ENCODE measurements around the gene CSRP1. TPM values are rescaled to one million over a fixed set of nuclear protein-coding genes. Genes with fewer than 3 reads are reported as not detected.
"Not testable (repeated sequence)": the region's sequence is repeated elsewhere in the genome, so short reads cannot be mapped to it uniquely, and the experiment has no call there.

CSRP1 gene
- polyA plus RNA-seq, 1 donor from 2014 or later, result 53.4 TPM

DNA sequence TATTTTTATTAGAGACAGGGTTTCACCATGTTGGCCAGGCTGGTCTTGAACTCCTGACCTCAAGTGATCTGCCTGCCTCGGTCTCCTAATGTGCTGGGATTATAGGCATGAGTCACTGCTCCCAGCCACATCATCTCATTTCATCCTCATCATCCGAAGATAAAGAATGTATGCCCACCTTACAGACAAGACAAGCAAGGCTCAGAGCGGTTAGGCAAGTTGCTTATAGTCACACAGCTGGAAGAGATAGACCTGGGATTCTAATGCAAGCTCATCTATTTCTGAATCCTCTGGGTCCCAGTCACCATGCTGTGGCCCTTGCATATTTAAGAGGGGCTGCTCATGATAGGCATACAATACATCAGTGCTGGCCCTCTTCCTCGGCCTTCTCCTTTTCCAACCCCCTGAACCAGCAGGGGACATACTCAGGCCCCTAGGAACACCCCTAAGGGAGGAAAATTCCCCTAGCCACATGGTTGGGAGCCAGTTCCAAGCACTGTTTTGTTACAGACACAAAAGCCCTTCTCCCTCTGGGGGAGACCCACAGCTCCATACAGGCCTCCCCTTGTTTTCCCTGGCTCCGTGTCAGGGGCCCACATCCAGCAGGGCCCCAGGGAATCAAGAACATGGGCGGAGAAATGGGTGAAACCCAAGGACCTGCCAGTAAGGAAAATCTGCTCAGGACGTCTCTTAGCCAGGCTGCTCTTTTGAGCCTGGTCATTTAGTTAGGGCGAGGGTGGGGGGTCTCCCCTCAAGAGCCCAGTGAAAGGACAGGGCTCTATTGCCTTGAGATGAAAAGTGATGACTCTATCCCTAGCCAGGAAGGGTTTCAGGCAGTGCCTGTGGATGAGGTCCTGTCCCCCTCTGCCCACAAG, 6.9 kb downstream of the CSRP1 start:
- no peak overlapping the region for H3K27ac Mint-ChIP-seq
- no peaks in the 10 kb centered on the region for H3K27me3 Mint-ChIP-seq
- peaks cover under 1 to 10% (median 6%) of the 10 kb centered on the region in 3 donors for H3K4me1 Mint-ChIP-seq
- no peaks in the 10 kb centered on the region for H3K9me3 Mint-ChIP-seq
- no peaks in the 10 kb centered on the region for H3K36me3 Mint-ChIP-seq
- H3K4me3 Mint-ChIP-seq, result no peak overlapping the region

DNA sequence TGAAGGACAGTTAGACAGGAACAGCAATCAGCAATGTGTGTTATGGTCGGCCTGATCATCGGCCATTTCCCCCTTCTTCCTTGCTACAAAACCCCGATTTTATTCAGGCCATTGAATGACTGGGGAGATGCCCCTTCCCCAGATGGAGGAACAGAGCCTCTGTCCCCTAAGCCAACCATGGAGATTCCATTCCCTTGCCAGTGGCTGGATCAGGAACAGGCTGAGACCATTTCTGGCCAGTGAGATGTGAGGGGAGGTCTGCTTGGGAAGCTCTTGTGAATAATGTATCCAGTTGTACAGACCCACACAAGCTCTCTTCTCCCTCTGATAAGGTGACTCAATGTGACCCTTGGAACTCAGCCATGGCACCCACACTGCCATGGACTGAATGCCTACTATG, 7.7 kb downstream of the CSRP1 start:
- Mint-ChIP-seq H3K27ac (no peak overlapping the region), H3K4me1 (peaks cover 0 to 9% (median 6%) of the 10 kb centered on the region in 3 donors), H3K27me3 (no peaks in the 10 kb centered on the region), H3K36me3 (peaks cover 2% of the 10 kb centered on the region), H3K9me3 (no peaks in the 10 kb centered on the region), H3K4me3 (no peak overlapping the region)

DNA sequence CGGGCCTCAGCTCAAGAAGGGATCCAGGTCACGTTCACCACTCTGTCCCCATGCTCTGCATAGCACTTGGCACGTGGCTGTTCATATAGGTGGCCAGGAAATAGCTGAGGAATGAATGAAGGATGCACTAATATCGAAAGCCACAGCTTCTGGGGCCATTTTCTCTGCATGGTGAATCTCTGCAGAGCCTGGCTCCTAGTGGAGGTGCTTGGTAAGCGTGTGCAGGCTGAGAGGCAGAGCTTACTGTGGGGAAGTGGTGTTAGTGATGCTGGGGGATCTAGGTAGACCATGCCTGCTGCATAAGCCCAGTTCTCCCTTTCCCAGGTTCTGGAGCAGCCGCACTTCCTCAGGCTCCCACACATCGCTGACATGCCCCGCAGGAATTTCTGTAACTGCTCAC, 8.3 kb downstream of the CSRP1 start:
- H3K36me3 Mint-ChIP-seq, result peaks cover 4% of the 10 kb centered on the region
- H3K4me1 Mint-ChIP-seq, result peaks cover 0 to 6% (median 3%) of the 10 kb centered on the region in 3 donors
- no peaks in the 10 kb centered on the region for H3K27me3 Mint-ChIP-seq
- H3K27ac Mint-ChIP-seq, result no peak overlapping the region
- no peak overlapping the region for H3K4me3 Mint-ChIP-seq
- no peaks in the 10 kb centered on the region for H3K9me3 Mint-ChIP-seq

DNA sequence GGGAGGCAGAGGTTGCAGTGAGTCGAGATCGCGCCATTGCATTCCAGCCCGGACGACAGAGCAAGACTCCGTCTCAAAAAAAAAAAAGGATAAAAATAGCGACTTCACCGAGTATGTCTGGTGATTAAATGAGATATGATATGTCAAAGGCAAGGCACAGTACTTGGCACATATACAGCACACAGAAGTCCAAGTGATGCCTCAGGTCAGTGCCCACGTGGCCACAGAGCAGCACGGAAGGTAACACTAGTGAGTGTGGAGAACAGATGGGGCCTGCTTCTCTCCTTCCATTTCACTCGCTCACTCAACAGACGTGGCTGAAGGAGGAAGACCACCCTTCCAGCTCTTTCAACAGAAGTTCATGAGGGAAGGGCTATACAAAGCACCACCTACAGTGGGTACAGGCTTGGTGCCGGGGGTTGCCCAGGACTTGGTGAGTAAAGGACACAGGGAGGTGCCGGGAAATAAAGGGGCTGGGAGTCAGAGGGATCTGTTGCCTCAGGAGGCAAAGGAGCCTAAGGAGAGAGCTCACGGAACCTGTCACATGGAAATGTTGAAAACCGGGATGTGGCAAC, 8.9 kb downstream of the CSRP1 start:
- Mint-ChIP-seq H3K4me1 (peaks cover 0 to 1% (median 0%) of the 10 kb centered on the region in 3 donors), H3K9me3 (no peaks in the 10 kb centered on the region), H3K36me3 (peaks cover 6% of the 10 kb centered on the region), H3K27ac (no peak overlapping the region), H3K27me3 (no peaks in the 10 kb centered on the region), H3K4me3 (no peak overlapping the region)

DNA sequence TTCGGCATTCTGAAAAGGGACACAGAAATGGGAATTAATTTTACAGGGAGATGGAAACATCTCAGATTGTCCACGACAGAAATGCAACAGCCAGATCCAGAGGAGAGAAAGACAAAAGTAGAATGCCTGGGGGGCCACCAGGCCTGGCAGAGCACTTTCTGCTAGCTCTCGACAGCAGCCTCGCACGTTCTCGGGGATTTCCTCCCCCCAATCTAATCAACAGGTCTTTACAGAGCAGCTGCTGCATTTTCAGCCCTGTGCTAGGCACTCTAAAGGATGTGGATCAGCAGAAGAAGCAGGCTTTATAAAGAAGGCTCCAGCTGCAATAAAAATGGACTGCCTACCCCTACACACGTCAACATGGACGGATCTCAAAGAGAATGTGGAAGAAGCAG, 10.6 kb downstream of the CSRP1 start:
- no peaks in the 10 kb centered on the region for H3K27me3 Mint-ChIP-seq
- H3K9me3 Mint-ChIP-seq, result no peaks in the 10 kb centered on the region
- H3K36me3 Mint-ChIP-seq, result peaks cover 7% of the 10 kb centered on the region
- H3K27ac Mint-ChIP-seq, result no peak overlapping the region
- H3K4me1 Mint-ChIP-seq, result peaks cover 0 to 2% (median 0%) of the 10 kb centered on the region in 3 donors
- no peak overlapping the region for H3K4me3 Mint-ChIP-seq

DNA sequence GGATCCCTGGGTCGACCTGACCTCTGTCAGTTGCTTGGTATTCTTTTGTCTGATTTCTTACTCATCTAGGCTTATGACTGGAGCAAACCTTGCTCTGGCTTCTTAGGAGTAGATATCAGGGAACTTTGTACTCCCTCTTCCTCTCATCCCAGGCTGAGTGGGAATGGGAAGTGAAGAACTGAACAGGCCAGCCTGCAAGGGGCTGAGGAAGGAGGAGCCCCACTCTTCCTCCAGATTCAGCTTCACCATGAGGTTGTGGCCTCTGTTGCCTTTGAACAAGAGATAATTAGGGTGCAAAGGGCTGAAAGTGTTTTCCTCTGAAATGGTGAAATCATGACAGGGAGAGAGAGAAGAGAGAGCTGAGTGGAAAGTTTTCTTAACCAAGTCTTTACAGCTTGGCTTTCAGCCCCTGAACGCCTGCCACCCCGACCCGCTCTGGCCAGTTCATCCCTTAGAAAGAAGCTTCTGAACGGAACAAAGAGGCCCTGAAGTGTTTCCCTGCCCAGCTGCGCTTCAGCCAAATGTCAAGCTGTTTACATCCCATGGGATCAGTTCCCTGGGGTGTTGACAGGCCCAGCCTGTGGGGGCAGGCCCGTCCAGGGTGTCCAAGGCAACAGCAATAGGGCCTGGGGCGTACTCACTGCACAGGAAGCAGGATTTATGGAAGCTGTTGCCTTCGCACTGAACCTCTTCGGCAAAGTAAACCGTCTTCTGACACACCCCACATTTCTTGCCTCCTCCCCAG, 11.2 kb downstream of the CSRP1 start:
- Mint-ChIP-seq H3K27ac (no peak overlapping the region), H3K36me3 (peaks cover 8% of the 10 kb centered on the region)

DNA sequence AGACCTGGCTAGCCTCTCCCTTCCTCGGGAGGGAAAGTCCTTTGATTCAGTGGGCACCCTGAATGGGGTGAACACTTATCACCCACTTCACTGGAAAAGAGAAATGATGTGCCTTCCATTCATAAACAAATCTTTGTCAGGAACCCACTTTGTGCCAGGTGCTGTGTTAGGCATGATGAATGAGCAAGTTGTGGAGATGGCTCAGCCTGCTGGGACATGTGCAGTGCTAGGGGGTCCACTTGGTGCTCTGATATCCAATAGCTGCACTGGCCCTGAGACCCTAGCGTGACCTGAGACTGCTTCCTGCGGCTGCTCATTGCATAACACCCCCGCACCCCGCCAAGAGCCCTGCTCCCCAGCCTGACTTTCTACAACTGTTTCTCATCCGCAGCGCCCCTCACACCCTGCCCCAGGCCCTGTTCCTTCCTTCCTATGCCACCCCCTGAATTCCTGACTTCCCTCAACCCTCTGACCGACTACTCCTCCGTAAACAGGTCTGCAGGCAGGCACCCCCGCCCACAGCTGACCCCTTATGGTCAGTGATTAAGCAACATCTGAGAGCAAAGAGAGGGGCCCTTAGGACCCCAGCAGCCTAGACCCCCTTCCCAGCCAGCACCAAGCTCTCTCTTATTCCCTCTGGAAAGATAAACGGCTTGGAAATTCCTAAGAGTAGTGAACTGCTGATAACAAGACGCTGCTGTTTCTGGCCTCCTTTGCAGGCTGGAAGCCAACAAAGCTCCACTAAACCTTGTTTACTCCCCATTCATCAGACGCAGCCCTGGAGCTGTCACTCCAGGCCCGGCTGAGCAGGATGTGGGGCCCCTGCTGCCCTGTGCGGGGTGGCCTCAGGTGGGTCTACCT, 12.9 kb downstream of the CSRP1 start:
- H3K27me3 Mint-ChIP-seq, result no peaks in the 10 kb centered on the region
- peak overlapping the region in 1 of 4 donors; percentile 12 for H3K4me3 Mint-ChIP-seq
- peak overlapping the region in 1 of 3 donors; percentile 31 for H3K27ac Mint-ChIP-seq
- H3K9me3 Mint-ChIP-seq, result no peaks in the 10 kb centered on the region
- peaks cover 15% of the 10 kb centered on the region for H3K36me3 Mint-ChIP-seq
- peaks cover 0 to 5% (median 5%) of the 10 kb centered on the region in 3 donors for H3K4me1 Mint-ChIP-seq

More for the DNA sequence above, 11.2 kb downstream of the CSRP1 start:
- H3K27me3 Mint-ChIP-seq, result no peaks in the 10 kb centered on the region
- H3K4me1 Mint-ChIP-seq, result peaks cover 0 to 2% (median 0%) of the 10 kb centered on the region in 3 donors
- H3K9me3 Mint-ChIP-seq, result no peaks in the 10 kb centered on the region
- no peak overlapping the region for H3K4me3 Mint-ChIP-seq

DNA sequence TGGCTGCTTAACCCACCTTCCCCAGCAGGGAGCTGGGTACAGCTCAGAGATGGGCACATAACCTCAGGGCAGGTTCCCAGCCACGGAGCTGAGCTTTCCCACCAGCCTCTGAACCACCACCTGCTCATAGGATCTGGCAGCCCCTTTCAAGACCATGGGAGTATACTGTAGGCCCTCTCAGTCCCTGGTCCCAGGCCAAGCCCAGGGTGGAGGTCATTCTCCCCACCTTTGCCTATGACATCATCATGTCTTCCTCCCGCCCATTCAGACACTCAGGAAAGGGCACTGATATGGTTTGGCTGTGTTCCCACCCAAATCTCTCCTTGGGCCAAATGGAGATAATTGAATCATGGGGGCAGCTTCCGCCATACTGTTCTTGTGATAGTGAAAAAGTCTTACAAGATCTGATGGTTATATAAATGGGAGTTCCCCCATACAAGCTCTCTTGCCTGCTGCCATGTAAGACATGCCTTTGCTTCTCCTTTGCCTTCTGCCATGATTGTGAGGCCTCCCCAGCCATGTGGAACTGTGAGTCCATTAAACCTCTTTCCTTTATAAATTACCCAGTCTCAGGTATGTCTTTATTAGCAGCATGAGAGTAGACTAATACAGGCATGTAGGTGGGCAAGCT, 13.8 kb downstream of the CSRP1 start:
- Mint-ChIP-seq H3K27ac (peak overlapping the region in 1 of 3 donors; percentile 31), H3K36me3 (peaks cover 15% of the 10 kb centered on the region)
- H3K9me3 Mint-ChIP-seq, H3K4me1 Mint-ChIP-seq, H3K4me3 Mint-ChIP-seq, H3K27me3 Mint-ChIP-seq: not testable (repeated sequence)

DNA sequence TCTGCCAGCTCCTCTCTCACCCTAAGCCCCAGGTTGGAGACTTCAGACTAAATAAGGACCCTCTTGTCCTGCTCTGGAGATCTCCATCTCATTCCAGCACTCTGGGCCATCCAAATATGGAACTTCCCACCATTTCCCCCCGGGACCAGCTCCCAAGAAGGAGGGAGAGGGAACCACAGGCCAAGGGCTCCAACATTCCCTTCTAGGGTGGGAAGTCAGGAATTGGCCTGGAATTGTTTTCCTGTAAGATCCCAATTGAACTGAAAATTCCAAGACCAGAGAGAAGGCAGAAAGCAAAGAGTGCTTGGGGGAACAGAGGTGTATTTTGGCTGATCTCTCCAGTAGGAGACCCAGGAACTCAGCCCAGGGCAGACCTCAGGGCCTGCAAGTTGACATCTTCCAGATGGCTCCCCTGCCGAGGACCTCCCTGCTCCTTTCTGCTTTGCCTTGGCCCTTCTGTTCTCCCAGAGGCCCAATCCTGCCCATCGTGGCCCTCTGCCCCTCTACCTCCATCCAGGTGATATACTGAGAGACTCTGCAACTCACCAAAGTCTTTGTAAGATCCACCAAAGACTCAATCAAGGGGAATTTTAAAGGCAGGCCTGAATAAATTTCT, 14.9 kb downstream of the CSRP1 start:
- peak overlapping the region in 2 of 3 donors; percentile 32 to 54 for H3K27ac Mint-ChIP-seq
- no peaks in the 10 kb centered on the region for H3K9me3 Mint-ChIP-seq
- no peaks in the 10 kb centered on the region for H3K27me3 Mint-ChIP-seq
- peaks cover 17% of the 10 kb centered on the region for H3K36me3 Mint-ChIP-seq
- H3K4me1 Mint-ChIP-seq, result peaks cover 0 to 7% (median 5%) of the 10 kb centered on the region in 3 donors
- H3K4me3 Mint-ChIP-seq, result no peak overlapping the region

DNA sequence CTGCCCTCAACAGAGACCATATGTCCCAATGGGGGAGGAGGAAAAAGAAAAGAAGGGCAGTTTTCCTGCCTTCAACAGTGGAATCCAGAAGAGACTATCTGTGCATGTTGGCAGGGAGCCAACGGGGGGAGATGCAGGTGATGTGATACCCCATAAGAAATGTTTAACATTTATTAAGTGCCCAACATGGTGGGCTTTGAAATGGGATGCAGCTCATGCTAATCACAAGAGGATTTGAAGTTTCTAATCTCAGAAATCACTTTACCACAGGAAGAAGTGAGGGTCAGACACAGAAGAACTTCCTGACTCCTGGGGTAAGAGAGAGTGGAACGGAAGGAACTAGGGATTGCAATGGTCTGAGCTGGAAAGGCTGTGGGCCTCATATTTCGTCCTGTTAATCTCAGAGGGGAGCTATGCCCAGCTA, 16.2 kb downstream of the CSRP1 start:
- Mint-ChIP-seq H3K27me3 (no peaks in the 10 kb centered on the region), H3K4me1 (peaks cover 0 to 7% (median 5%) of the 10 kb centered on the region in 3 donors), H3K4me3 (no peak overlapping the region), H3K27ac (no peak overlapping the region), H3K9me3 (no peaks in the 10 kb centered on the region), H3K36me3 (peaks cover 19% of the 10 kb centered on the region)

DNA sequence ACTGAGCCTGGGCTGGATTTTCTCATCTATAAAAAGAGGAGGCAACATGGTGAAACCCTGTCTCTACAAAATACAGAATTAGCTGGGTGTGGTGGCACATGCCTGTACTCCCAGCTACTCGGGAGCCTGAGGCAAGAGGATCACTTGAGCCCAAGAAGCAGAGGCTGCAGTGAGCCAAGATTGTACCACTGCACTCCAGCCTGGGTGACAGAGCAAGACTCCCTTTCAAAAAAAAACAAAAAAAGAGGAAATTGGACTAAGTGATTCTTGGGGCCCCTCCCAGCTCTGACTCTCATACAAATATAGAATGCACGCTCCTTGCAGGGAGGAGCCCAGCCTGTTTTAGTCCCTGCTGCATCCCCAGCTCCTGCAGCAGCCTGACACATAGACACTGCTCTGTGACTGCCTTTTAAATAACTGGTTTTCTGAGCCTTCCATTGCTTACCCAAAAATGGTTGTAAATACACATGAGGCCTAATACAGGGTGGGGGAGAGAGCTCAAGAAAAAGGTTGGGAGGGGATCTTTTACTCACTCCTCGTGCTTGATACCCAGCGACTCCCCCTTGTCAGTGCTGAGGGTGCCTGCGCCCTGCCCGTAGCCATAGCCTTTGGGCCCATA, 17.2 kb downstream of the CSRP1 start:
- Mint-ChIP-seq H3K27me3 (no peaks in the 10 kb centered on the region), H3K27ac (no peak overlapping the region), H3K36me3 (peaks cover 19% of the 10 kb centered on the region), H3K9me3 (no peaks in the 10 kb centered on the region), H3K4me3 (peak overlapping the region in 1 of 4 donors; percentile 60), H3K4me1 (peaks cover 0 to 7% (median 5%) of the 10 kb centered on the region in 3 donors)

DNA sequence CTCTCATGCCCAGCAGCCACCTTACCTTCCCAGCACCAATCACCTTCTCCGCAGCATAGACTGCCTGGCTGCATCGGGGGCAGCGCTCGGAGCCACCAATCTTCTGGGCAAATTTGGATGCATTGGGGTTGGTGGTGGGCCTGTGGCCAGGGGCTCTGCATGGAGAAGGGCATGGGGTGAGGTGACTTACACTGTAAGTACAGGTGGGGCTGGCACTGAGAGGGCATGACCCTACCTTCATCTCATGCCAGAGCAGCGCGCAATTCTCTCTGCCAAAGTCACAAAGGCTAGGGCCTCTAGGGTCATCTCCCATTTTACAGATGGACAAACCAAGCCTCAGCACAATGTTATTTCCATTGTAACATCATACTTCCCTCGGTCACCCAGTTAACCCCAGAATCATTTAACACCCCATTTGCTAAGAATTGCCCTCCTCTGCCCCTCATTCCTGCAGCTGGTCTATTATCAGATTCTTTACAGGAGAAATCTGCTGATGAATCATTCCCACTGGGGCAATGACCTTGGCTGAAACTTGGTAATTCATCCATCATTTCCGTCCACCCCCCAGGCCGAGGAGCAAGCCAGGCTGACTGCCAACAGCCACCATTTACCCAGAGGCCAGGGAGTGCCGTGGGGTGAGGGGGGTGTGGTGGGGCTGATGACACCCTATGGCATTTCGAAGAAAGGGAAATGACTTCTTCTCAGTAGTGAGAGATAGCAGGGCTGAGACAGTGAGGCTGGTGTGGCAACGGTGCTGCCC, 17.9 kb downstream of the CSRP1 start:
- H3K4me3 Mint-ChIP-seq, result peak overlapping the region in 1 of 4 donors; percentile 68
- H3K27me3 Mint-ChIP-seq, result no peaks in the 10 kb centered on the region
- H3K4me1 Mint-ChIP-seq, result peaks cover 0 to 7% (median 5%) of the 10 kb centered on the region in 3 donors
- H3K27ac Mint-ChIP-seq, result peak overlapping the region in 1 of 3 donors; percentile 69
- peaks cover 16% of the 10 kb centered on the region for H3K36me3 Mint-ChIP-seq
- no peaks in the 10 kb centered on the region for H3K9me3 Mint-ChIP-seq

DNA sequence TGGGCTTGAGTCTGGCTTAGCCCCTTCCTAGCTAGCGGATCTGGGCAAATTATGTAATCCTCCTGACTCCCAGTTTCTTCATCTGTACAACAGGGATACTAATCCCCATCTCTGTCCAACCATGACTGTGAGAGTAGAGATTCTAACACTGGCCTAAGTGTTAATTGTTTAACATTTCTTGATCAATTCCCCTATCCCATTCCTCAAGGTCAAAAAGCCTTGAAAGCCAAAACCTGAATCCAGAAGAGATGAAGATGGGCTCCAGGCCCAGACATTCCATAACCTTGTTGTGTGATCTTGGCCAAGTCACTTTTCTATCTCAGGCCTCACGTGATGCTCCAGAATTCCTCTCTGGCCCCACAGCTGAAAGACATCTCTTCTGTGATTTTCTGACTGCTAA, 19.2 kb downstream of the CSRP1 start:
- H3K27ac Mint-ChIP-seq, result no peak overlapping the region

More for the DNA sequence above, 19.2 kb downstream of the CSRP1 start:
- peaks cover 0 to 7% (median 5%) of the 10 kb centered on the region in 3 donors for H3K4me1 Mint-ChIP-seq
- no peak overlapping the region for H3K4me3 Mint-ChIP-seq
- H3K36me3 Mint-ChIP-seq, result peaks cover 13% of the 10 kb centered on the region
- H3K9me3 Mint-ChIP-seq, result no peaks in the 10 kb centered on the region
- H3K27me3 Mint-ChIP-seq, result no peaks in the 10 kb centered on the region

All from IgD-negative memory B cell (primary cell).